Measurements from ENCODE around the gene NTF4. TPM values are rescaled to one million over a fixed set of nuclear protein-coding genes. Genes with fewer than 3 reads are reported as not detected.

Gene NTF4
- total and polyA plus RNA-seq, 2 of the 13 experiments (the other 11 are each of a cell fraction or from before 2014, with no cell fraction given): not detected

- TF ChIP-seq BRF2 (CRISPR knock-in tag; IDR thresholded peaks at IDR 0.05) (no peak), ZFP90 (CRISPR knock-in tag; IDR thresholded peaks at IDR 0.05; ENCODE audit: borderline replicate concordance) (0 out of 2 replicates have a peak, but pooled peaks have one; percentile 33), POLR2AphosphoS5 (IDR thresholded peaks at IDR 0.05; ENCODE audit: low read depth, low read length) (no peak), ATM (IDR thresholded peaks at IDR 0.05; ENCODE audit: borderline replicate concordance) (no peak), SALL1 (CRISPR knock-in tag; IDR thresholded peaks at IDR 0.05) (peak; percentile 22; the same call in 1 of the 2 replicates), SMC3 (IDR thresholded peaks at IDR 0.05; ENCODE audit: low read length) (peak; percentile 68), ZMYM4 (CRISPR knock-in tag; IDR thresholded peaks at IDR 0.05) (no peak), RAD21 (CRISPR knock-in tag; IDR thresholded peaks at IDR 0.05) (peak; percentile 74), PPARG (CRISPR knock-in tag; conservative IDR thresholded peaks at IDR 0.05) (no peak), RNF2 (conservative IDR thresholded peaks at IDR 0.05; ENCODE audit: low read depth) (no peak), SP140L (CRISPR knock-in tag; IDR thresholded peaks at IDR 0.05; ENCODE audit: borderline replicate concordance) (no peak), TFAP4 (IDR thresholded peaks at IDR 0.05; ENCODE audit: borderline replicate concordance, low read depth) (peak; percentile 18; the same call in 1 of the 2 replicates), STAG1 (CRISPR knock-in tag; IDR thresholded peaks at IDR 0.05) (peak; percentile 90), FOXA1 (IDR thresholded peaks at IDR 0.05) (no peak), FOXA1 (CRISPR knock-in tag; IDR thresholded peaks at IDR 0.05) (0 out of 2 replicates have a peak, but pooled peaks have one; percentile 9), ZNF367 (CRISPR knock-in tag; IDR thresholded peaks at IDR 0.05; ENCODE audit: borderline replicate concordance) (0 out of 2 replicates have a peak, but pooled peaks have one; percentile 22), ZNF275 (CRISPR knock-in tag; IDR thresholded peaks at IDR 0.05; ENCODE audit: borderline replicate concordance) (no peak), ZNF574 (CRISPR knock-in tag; IDR thresholded peaks at IDR 0.05) (peak; percentile 29; the same call in 1 of the 2 replicates), NFATC3 (CRISPR knock-in tag; IDR thresholded peaks at IDR 0.05) (no peak), MXD4 (CRISPR knock-in tag; IDR thresholded peaks at IDR 0.05) (no peak), CTCF (CRISPR knock-in tag; IDR thresholded peaks at IDR 0.05) (peak; percentile 97), EED (CRISPR knock-in tag; IDR thresholded peaks at IDR 0.05) (peak; percentile 64; the same call in 1 of the 2 replicates), ZFP1 (CRISPR knock-in tag; IDR thresholded peaks at IDR 0.05) (no peak)
Observed at GRCh38 chr19:49097453-49098288, 33.1 kb upstream of the NTF4 start (continued).

Measured in HepG2 (cell line).